Glutamatergic neuron (in vitro differentiated cells): Measurements from ENCODE around the gene CCDC126. TPM values are rescaled to one million over a fixed set of nuclear protein-coding genes. Genes with fewer than 3 reads are reported as not detected.

ENCODE experiments used
- DNase-seq: peaks from one replicate; pipeline ENCODE4 v3.0.0; 2022
- H3K27ac Mint-ChIP-seq: one replicate; pipeline ENCODE4 v1.8.0; 2020; ENCODE audit warnings: mild to moderate bottlenecking, mixed read lengths, inconsistent platforms; ENCODE audit not compliant: unreplicated experiment
- H3K27me3 Mint-ChIP-seq: one replicate; pipeline ENCODE4 v1.8.0; 2020; ENCODE audit warnings: mild to moderate bottlenecking, moderate library complexity, mixed read lengths, inconsistent platforms; ENCODE audit not compliant: unreplicated experiment
- H3K36me3 Mint-ChIP-seq: one replicate; pipeline ENCODE4 v1.8.0; 2020; ENCODE audit warnings: mild to moderate bottlenecking, mixed read lengths, inconsistent platforms; ENCODE audit not compliant: unreplicated experiment
- H3K4me1 Mint-ChIP-seq: one replicate; pipeline ENCODE4 v1.8.0; 2020; ENCODE audit warnings: mild to moderate bottlenecking, low read depth, mixed read lengths, inconsistent platforms; ENCODE audit not compliant: unreplicated experiment
- H3K4me3 Mint-ChIP-seq: one replicate; pipeline ENCODE4 v1.8.0; 2020; ENCODE audit warnings: mild to moderate bottlenecking, mixed read lengths, inconsistent platforms; ENCODE audit not compliant: unreplicated experiment
- H3K9me3 Mint-ChIP-seq: one replicate; pipeline ENCODE4 v1.8.0; 2020; ENCODE audit warnings: mild to moderate bottlenecking, moderate library complexity, mixed read lengths, inconsistent platforms; ENCODE audit not compliant: unreplicated experiment
- CTCF ChIP-seq: fragments of 200-600 bp; sonication (generic); IDR thresholded peaks from one replicate; pipeline ENCODE4 v1.5.0; 2021; ENCODE audit not compliant: partially characterized antibody, unreplicated experiment
- total RNA-seq: library from RNA; stranded (reverse); fragmentation: NEBNext Ultra II Directional; extraction: Animal tissue kit (Norgen Biotek cat#: 25700); gene quantifications from one replicate; pipeline ENCODE4 v1.2.1, GENCODE V29; 2021; ENCODE audit not compliant: unreplicated experiment

Gene CCDC126
- total RNA-seq, 1 donor from 2014 or later, result 17.4 TPM

- peaks cover 14% of the 10 kb centered on the region for H3K36me3 Mint-ChIP-seq
- no peaks in the 10 kb centered on the region for H3K4me1 Mint-ChIP-seq
- no peak overlapping the region for H3K27ac Mint-ChIP-seq
- H3K27me3 Mint-ChIP-seq, result no peaks in the 10 kb centered on the region
- no peak overlapping the region for H3K4me3 Mint-ChIP-seq
- H3K9me3 Mint-ChIP-seq, result peaks cover 2% of the 10 kb centered on the region
- no peak for DNase-seq
- no peak for TF ChIP-seq CTCF
Measured at GRCh38 chr7:23622506-23622925, 25.3 kb downstream of the CCDC126 start.

- Mint-ChIP-seq H3K27ac (no peak overlapping the region), H3K4me1 (no peaks in the 10 kb centered on the region), H3K36me3 (peaks cover 4% of the 10 kb centered on the region), H3K27me3 (no peaks in the 10 kb centered on the region), H3K4me3 (no peak overlapping the region), H3K9me3 (no peaks in the 10 kb centered on the region)
- no peak for DNase-seq
- no peak for TF ChIP-seq CTCF
Measured at GRCh38 chr7:23628370-23628769, 31.2 kb downstream of the CCDC126 start.

GRCh38 chr7:23633417-23633816, 36.2 kb downstream of the CCDC126 start:
- H3K4me1 Mint-ChIP-seq, result no peaks in the 10 kb centered on the region
- H3K27ac Mint-ChIP-seq, result no peak overlapping the region
- DNase-seq, result no peak
- no peak overlapping the region for H3K4me3 Mint-ChIP-seq
- H3K27me3 Mint-ChIP-seq, result peaks cover 2% of the 10 kb centered on the region
- H3K36me3 Mint-ChIP-seq, result no peaks in the 10 kb centered on the region
- peaks cover 3% of the 10 kb centered on the region for H3K9me3 Mint-ChIP-seq
- no peak for TF ChIP-seq CTCF

- Mint-ChIP-seq H3K27ac (no peak overlapping the region), H3K36me3 (no peaks in the 10 kb centered on the region), H3K27me3 (peaks cover 1% of the 10 kb centered on the region), H3K9me3 (peaks cover 2% of the 10 kb centered on the region), H3K4me3 (no peak overlapping the region), H3K4me1 (no peaks in the 10 kb centered on the region)
- DNase-seq, result no peak
- TF ChIP-seq CTCF, result no peak
Measured at GRCh38 chr7:23645822-23646221, 48.6 kb downstream of the CCDC126 start.

- Mint-ChIP-seq H3K27ac (no peak overlapping the region), H3K9me3 (peaks cover 10% of the 10 kb centered on the region), H3K27me3 (no peaks in the 10 kb centered on the region), H3K4me3 (no peak overlapping the region), H3K4me1 (no peaks in the 10 kb centered on the region), H3K36me3 (peaks cover 19% of the 10 kb centered on the region)
- TF ChIP-seq CTCF, result no peak
- DNase-seq, result no peak
Measured at GRCh38 chr7:23653942-23654341, 56.8 kb downstream of the CCDC126 start.
